ENCODE data around the gene PAM16. TPM values are rescaled to one million over a fixed set of nuclear protein-coding genes. Genes with fewer than 3 reads are reported as not detected.
A peak's percentile ranks its signal among the peaks of the same experiment; 100 is the strongest.

The PAM16 gene
- total RNA-seq, 1 experiment from 2014 or later, result 104 TPM

DNA sequence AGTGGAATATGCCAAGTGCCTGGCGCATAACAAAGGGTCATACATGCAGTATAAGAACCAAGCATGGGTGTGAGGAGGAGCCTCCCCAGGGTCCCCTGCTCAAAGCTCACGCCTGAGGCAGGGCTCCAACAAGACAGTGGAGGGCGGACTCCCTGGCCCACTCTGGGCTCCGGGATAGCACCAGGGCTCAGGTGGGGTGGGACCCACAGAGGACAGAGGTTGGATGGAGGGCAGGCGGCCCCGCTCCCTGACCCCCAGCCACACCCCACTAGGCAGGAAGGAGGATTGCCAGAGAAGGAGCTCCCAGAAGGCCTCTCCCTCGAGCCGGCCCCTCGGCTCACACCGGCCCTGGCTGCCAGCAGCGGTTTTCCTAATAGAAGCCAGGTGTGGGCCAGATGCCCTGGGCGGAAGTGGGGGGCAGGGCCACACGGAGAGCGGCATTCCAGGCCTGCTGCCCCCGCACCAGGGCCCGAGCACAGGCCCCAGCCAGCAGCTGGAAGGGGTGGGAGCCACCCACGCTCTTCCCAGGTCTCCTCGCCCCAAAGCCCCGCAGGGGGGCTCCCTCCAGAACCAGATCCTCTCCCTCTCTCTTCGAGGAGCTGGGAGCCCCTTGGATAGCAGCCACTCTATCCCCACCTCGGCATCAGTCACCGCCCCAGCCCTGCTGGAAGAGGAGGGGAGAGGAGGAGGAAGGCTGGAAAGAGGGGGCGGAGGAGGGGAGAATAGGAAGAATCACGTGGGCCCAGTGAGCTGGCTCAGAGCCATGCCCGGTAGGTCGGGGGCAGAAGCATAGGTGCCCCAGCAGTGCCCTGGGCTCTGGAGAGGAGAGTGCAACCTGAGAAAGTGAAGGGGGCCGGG is 41.5 kb upstream of the PAM16 start:
- Histone ChIP-seq H3K4me3 (ENCODE audit: low read depth in 2 of 2, low read length in 2 of 2) (no peak overlapping the region), H3K9me3 (ENCODE audit: control insufficient read depth, insufficient read depth, low read depth, low read length) (no peaks in the 10 kb centered on the region), H3K4me1 (ENCODE audit: control insufficient read depth, insufficient read depth, low read length) (peaks cover 19% of the 10 kb centered on the region), H3K27ac (ENCODE audit: low read length) (no peak overlapping the region), H3K36me3 (ENCODE audit: control insufficient read depth, insufficient read depth, low read length) (no peaks in the 10 kb centered on the region), H3K27me3 (ENCODE audit: control insufficient read depth, insufficient read depth, low read length) (no peaks in the 10 kb centered on the region)
- peak; percentile 6; the same call in 1 of the 2 replicates for ATAC-seq
- ChIA-PET CTCF (interaction anchor here (0.6 to 1.0 kb wide), 2 partner anchors 15 to 53 kb away, joined by 4 to 6 read pairs; no protein-coding TSS in a partner anchor), POLR2A (no interaction called here)
- in situ Hi-C loops (cut with HindIII; ENCODE audit: low pct_unique_long_range_greater_than_20kb, low sequenced_read_pairs), result no loop called here
- BruUV-seq (replicated peaks), result no TSS peak
- TF ChIP-seq SIN3A (IDR thresholded peaks at IDR 0.05; ENCODE audit: borderline replicate concordance, insufficient read depth, low read depth, low read length), result no peak
- TF ChIP-seq CTCF (IDR thresholded peaks at IDR 0.05), result no peak
- no peak for TF ChIP-seq TCF7L2 (IDR thresholded peaks at IDR 0.05; ENCODE audit: low read depth, low read length)
- no peak for TF ChIP-seq POLR2AphosphoS5 (IDR thresholded peaks at IDR 0.05; ENCODE audit: low read depth, low read length)
- TF ChIP-seq, protein P1, sequence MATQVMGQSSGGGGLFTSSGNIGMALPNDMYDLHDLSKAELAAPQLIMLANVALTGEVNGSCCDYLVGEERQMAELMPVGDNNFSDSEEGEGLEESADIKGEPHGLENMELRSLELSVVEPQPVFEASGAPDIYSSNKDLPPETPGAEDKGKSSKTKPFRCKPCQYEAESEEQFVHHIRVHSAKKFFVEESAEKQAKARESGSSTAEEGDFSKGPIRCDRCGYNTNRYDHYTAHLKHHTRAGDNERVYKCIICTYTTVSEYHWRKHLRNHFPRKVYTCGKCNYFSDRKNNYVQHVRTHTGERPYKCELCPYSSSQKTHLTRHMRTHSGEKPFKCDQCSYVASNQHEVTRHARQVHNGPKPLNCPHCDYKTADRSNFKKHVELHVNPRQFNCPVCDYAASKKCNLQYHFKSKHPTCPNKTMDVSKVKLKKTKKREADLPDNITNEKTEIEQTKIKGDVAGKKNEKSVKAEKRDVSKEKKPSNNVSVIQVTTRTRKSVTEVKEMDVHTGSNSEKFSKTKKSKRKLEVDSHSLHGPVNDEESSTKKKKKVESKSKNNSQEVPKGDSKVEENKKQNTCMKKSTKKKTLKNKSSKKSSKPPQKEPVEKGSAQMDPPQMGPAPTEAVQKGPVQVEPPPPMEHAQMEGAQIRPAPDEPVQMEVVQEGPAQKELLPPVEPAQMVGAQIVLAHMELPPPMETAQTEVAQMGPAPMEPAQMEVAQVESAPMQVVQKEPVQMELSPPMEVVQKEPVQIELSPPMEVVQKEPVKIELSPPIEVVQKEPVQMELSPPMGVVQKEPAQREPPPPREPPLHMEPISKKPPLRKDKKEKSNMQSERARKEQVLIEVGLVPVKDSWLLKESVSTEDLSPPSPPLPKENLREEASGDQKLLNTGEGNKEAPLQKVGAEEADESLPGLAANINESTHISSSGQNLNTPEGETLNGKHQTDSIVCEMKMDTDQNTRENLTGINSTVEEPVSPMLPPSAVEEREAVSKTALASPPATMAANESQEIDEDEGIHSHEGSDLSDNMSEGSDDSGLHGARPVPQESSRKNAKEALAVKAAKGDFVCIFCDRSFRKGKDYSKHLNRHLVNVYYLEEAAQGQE (IDR thresholded peaks at IDR 0.05; ENCODE audit: insufficient read depth in 1 of 2, low read depth in 2 of 2, low read length in 1 of 2), result no peak
- no peak for DNase-seq (ENCODE audit: low read depth, low spot score)
- intact Hi-C loops (cut with micrococcal nuclease; ENCODE audit: unreplicated experiment), result no loop called here

DNA sequence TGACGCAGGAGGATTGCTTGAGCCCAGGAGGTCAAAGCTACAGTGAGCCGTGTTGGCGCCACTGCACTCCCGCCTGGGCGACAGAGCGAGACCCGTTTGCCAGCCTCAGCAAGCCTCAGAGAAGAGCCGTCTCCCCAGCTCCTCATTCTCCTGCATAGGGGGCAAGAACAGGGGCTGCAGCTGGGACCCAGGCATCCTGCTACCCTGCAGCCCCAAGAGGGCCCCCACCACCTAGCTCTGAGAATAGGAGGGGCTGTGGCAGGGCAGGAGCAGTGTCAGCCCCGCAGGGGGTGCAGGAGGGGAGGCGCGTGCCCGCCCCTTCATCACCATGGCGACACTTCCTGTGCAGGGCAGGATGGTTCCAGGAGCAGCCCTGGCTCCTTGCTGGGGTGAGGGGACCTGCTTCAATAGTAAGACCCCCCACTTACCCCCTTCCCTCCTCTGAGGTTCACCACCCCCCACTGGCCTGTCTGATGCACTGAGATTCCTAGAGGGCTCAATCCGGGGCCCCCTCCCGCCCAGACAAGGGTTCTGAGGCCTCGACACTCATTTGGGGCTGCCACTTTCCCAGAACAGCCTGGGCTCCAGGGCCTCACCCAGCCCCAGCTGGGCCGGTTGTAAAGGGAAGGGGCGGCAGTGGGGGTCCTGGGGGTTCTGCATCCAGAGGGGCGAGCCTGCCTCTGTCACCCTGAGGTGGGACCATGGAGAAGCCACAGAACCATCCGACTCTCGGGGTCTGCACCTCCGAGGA is 40.7 kb upstream of the PAM16 start:
- Histone ChIP-seq H3K4me1 (ENCODE audit: control insufficient read depth, insufficient read depth, low read length) (peaks cover 25% of the 10 kb centered on the region), H3K4me3 (ENCODE audit: low read depth in 2 of 2, low read length in 2 of 2) (no peak overlapping the region), H3K36me3 (ENCODE audit: control insufficient read depth, insufficient read depth, low read length) (no peaks in the 10 kb centered on the region), H3K27ac (ENCODE audit: low read length) (no peak overlapping the region), H3K9me3 (ENCODE audit: control insufficient read depth, insufficient read depth, low read depth, low read length) (no peaks in the 10 kb centered on the region), H3K27me3 (ENCODE audit: control insufficient read depth, insufficient read depth, low read length) (no peaks in the 10 kb centered on the region)
- ChIA-PET CTCF (no interaction called here), POLR2A (no interaction called here)
- BruUV-seq (replicated peaks), result no TSS peak
- ATAC-seq (no peak), DNase-seq (ENCODE audit: low read depth, low spot score) (no peak)
- in situ Hi-C loops (cut with HindIII; ENCODE audit: low pct_unique_long_range_greater_than_20kb, low sequenced_read_pairs) (no loop called here), intact Hi-C loops (cut with micrococcal nuclease; ENCODE audit: unreplicated experiment) (no loop called here)
- TF ChIP-seq, protein P1 (IDR thresholded peaks at IDR 0.05; ENCODE audit: insufficient read depth in 1 of 2, low read depth in 2 of 2, low read length in 1 of 2), result no peak
- TF ChIP-seq TCF7L2 (IDR thresholded peaks at IDR 0.05; ENCODE audit: low read depth, low read length) (no peak), POLR2AphosphoS5 (IDR thresholded peaks at IDR 0.05; ENCODE audit: low read depth, low read length) (no peak), SIN3A (IDR thresholded peaks at IDR 0.05; ENCODE audit: borderline replicate concordance, insufficient read depth, low read depth, low read length) (no peak), CTCF (IDR thresholded peaks at IDR 0.05) (no peak)

Data from Panc1 (cell line).